Fibroblast of pulmonary artery (primary cell): ENCODE results near the gene GLDC.
"Not testable (repeated sequence)": the region's sequence is repeated elsewhere in the genome, so short reads cannot be mapped to it uniquely, and the experiment has no call there.

Experiments
- DNase-seq: peaks from one replicate; pipeline ENCODE4 v3.0.0-alpha.2; 2010; ENCODE audit warnings: low read depth
- H3K4me3 ChIP-seq: replicated peaks from 2 replicates; pipeline ENCODE4 v1.5.1; 2011; ENCODE audit warnings: low read depth, mild to moderate bottlenecking, control low read depth, low read length, moderate library complexity
- CTCF ChIP-seq: IDR thresholded peaks from 2 replicates; pipeline ENCODE4 v1.5.1; 2011; ENCODE audit warnings: mild to moderate bottlenecking, control low read depth, low read length, inconsistent platforms; ENCODE audit errors: missing control alignments

The GLDC gene

DNA sequence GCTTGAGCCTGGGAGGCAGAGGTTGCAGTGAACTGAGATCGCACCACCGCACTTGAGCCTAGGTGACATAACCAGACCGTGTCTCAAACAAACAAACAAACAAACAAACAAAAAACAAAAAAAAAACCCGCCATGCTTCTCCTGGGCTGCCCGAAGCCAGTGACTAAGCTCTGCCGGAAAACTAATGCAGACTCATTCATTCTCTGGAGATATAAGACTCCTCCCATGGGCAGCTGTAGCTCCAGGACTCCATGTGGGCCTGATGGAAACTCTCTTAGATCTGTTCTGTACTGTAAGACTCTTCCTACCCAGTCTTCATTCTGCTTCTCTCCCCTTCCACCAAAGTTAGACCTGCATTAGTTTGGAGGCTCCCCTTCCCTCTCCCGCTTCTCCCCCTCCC lies 11.1 kb downstream of the GLDC start:
- no peak for TF ChIP-seq CTCF
- no peak overlapping the region for H3K4me3 ChIP-seq
- DNase-seq: no peak

DNA sequence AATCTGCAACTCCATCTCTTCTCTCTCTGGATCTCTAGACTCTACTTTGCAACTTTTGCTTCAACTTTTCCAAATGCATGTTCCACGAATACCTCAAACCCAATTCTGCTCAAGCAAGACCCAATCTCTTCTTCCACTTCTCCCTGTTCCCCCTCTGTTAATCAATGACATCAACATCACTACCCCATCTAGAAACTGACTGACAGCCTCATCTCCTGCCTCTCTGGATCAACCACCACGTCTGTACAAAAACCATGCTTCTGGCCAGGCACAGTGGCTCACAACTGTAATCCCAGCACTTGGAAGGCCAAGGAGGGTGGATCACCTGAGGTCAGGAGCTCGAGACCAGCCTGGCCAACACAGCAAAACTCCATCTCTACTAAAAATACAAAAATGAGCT lies 12.2 kb downstream of the GLDC start:
- TF ChIP-seq CTCF: no peak
- no peak for DNase-seq
- no peak overlapping the region for H3K4me3 ChIP-seq

DNA sequence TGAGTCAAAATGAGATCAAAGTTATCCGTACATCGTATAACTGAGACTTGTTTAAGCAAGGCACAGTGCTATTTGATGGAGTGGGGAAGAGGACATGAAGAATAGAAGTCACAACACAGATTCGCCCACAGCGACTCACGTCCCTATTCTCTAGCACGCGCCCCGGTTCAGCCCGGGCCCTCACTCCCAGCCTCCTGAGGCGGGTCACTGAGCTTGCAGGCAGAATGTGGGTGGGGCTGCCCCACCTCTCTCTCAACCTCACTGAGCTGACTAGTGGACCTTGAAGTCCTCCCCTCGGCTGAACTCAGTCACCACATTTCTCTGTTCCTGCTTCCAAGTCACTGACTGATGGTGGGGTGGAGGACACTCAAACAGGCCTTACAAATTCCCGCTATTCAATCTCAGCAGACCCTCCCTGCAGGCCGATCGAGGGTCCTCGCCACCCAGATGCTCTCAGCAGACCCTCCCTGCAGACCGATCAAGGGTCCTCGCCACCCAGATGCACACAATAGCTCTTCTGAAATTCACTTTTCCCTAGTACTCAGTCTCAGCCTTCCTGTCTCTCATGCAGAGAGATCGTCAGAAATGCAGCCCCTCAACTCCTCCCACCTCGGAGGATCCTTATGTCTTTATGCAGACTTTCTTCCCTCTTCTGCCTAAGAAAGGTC lies 12.9 kb downstream of the GLDC start:
- no peak for DNase-seq
- H3K4me3 ChIP-seq: no peak overlapping the region
- TF ChIP-seq CTCF: no peak

GRCh38 chr9:6631207-6631512 lies 14.4 kb downstream of the GLDC start:
- no peak for DNase-seq
- no peak for TF ChIP-seq CTCF
- H3K4me3 ChIP-seq: no peak overlapping the region

DNA sequence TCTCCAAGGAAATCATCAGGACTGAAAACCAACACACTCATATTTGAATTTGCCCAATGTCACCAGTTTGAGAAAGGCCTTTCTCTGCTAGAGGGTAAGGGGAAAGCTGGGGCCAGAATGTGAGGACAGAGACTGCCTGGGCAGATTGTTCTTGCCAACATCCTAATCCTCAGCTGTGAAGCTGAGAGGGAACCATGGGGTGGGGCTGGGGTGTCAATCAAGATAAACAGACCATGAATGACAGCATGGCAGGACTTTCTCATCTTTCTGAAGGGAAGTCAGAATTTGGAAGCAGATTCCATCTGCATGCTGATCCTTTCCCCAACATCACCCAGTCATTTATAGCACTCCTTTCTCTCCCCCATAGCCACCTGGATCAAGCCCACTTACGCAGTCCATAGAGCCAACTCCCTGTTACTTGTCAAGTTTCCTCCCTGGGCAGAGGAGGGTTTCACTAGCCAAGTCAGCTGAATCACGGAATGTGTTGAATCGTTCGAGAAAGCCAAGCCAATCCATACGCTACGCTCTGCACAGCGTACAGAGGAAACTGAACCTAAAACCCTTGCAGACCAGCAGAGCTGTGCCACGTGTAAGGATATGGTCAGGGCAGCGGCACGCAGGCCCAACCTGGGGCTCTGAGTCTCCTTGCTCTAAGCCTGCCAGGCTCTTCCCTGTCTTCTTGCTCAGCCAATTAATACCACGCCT lies 14.9 kb downstream of the GLDC start:
- no peak for TF ChIP-seq CTCF
- no peak overlapping the region for H3K4me3 ChIP-seq
- no peak for DNase-seq

GRCh38 chr9:6628704-6629103 lies 16.8 kb downstream of the GLDC start:
- no peak overlapping the region for H3K4me3 ChIP-seq
- DNase-seq: no peak
- TF ChIP-seq CTCF: no peak

DNA sequence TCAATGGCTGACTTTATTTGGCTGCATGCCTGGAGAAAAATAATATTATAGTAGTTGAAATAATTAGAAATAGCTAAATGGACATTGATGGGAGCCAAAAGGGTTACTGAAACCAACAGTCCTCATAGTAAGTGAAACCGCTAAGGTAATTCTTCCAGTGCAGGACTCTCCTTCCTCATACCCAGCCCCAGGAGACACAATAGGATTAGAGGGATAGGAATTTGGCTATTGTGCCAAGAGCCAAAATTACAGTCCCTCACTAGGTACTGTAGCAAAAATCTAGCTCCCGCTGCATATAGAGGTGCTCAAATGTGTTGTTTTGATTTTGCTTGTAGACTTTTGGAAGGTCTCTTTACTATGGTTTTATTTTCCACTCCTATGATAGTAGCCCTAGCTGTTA lies 20.2 kb downstream of the GLDC start:
- H3K4me3 ChIP-seq: no peak overlapping the region
- DNase-seq: no peak
- TF ChIP-seq CTCF: no peak

DNA sequence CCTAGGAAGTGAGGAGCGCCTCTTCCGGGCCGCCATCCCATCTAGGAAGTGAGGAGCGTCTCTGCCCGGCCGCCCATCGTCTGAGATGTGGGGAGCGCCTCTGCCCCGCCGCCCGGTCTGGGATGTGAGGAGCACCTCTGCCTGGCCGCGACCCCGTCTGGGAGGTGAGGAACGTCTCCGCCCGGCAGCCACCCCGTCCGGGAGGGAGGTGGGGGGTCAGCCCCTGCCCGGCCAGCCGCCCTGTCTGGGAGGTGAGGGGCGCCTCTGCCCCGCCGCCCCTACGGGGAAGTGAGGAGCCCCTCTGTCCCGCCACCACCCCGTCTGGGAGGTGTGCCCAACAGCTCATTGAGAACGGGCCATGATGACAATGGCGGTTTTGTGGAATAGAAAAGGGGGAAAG lies 22.7 kb downstream of the GLDC start:
- DNase-seq, H3K4me3 ChIP-seq: not testable (repeated sequence)
